HepG2 (cell line): ENCODE data around the gene ZNRF3. TPM values are rescaled to one million over a fixed set of nuclear protein-coding genes. Genes with fewer than 3 reads are reported as not detected.

Source experiments
- BRF2 ChIP-seq: sonication (generic); formaldehyde crosslinking; IDR thresholded peaks from 2 replicates; pipeline ENCODE4 v1.8.1; 2022; ENCODE audit warnings: mild to moderate bottlenecking, missing genetic modification reagents
- GABPB1 ChIP-seq: IDR thresholded peaks from 2 replicates; pipeline ENCODE4 v1.6.1; 2016; ENCODE audit warnings: mild to moderate bottlenecking, missing genetic modification reagents, moderate library complexity, missing compliant biosample characterization
- MBD4 ChIP-seq: IDR thresholded peaks from 2 replicates; pipeline ENCODE4 v1.6.1; 2012; ENCODE audit warnings: low read length, inconsistent platforms, borderline replicate concordance
- MXD4 ChIP-seq: IDR thresholded peaks from 2 replicates; pipeline ENCODE4 v1.6.1; 2016; ENCODE audit warnings: mild to moderate bottlenecking, missing biosample characterization, missing genetic modification reagents
- NFIB ChIP-seq: sonication (generic); formaldehyde crosslinking; IDR thresholded peaks from 2 replicates; pipeline ENCODE4 v1.9.0; 2021; ENCODE audit warnings: missing genetic modification reagents, mild to moderate bottlenecking, borderline replicate concordance
- NFKBIZ ChIP-seq: IDR thresholded peaks from 2 replicates; pipeline ENCODE4 v1.6.1; 2018; ENCODE audit warnings: missing genetic modification reagents, missing compliant biosample characterization
- PBX2 ChIP-seq: IDR thresholded peaks from 2 replicates; pipeline ENCODE4 v1.6.1; 2016; ENCODE audit warnings: control low read depth
- PLRG1 ChIP-seq: fragments of 450-650 bp; conservative IDR thresholded peaks from 2 replicates; pipeline ENCODE4 v1.6.1; 2016
- RFX1 ChIP-seq: fragments of 450-650 bp; IDR thresholded peaks from 2 replicates; pipeline ENCODE4 v1.6.1; 2017
- SAP130 ChIP-seq: IDR thresholded peaks from 2 replicates; pipeline ENCODE4 v1.6.1; 2016; ENCODE audit warnings: low read depth
- TSC22D2 ChIP-seq: sonication (generic); formaldehyde crosslinking; IDR thresholded peaks from 2 replicates; pipeline ENCODE4 v1.5.1; 2020; ENCODE audit warnings: missing genetic modification reagents, mild to moderate bottlenecking, borderline replicate concordance
- ZMYM4 ChIP-seq: sonication (generic); formaldehyde crosslinking; IDR thresholded peaks from 2 replicates; pipeline ENCODE4 v1.8.1; 2023; ENCODE audit warnings: mild to moderate bottlenecking, missing genetic modification reagents
- ZNF34 ChIP-seq: sonication (generic); formaldehyde crosslinking; IDR thresholded peaks from 2 replicates; pipeline ENCODE4 v1.4.0; 2020; ENCODE audit warnings: mild to moderate bottlenecking, missing genetic modification reagents, borderline replicate concordance
- ZNF383 ChIP-seq: sonication (generic); formaldehyde crosslinking; IDR thresholded peaks from 2 replicates; pipeline ENCODE4 v1.4.0; 2020; ENCODE audit warnings: missing genetic modification reagents, mild to moderate bottlenecking, borderline replicate concordance
- ZNF414 ChIP-seq: sonication (generic); formaldehyde crosslinking; IDR thresholded peaks from 2 replicates; pipeline ENCODE4 v1.5.0; 2020; ENCODE audit warnings: missing genetic modification reagents
- polyA plus RNA-seq, 8 experiments: library from polyadenylated mRNA; depleted of rRNA in 3 of 8; stranded (reverse) in 7 of 8; unstranded in 1 of 8; fragments of >200 nt; fragmentation: Illumina TruSeq in 4 of 8; extraction: Trizol in 4 of 8; gene quantifications; 2 replicates each; pipeline versions ENCODE4 v1.2.1 to v1.2.3, GENCODE V29; 2011 to 2016; ENCODE audit warnings: low read depth in 4 of 8, missing spikeins in 1 of 8, mixed read lengths in 1 of 8; ENCODE audit not compliant: insufficient read depth in 1 of 8
- total RNA-seq, 5 experiments: library from RNA; depleted of rRNA; stranded (reverse); fragments of >200 nt; fragmentation: Illumina TruSeq; extraction: Trizol; gene quantifications; 2 replicates each; pipeline ENCODE4 v1.2.3, GENCODE V29; 2016; ENCODE audit warnings: low read depth in 1 of 5
- TF ChIP-seq, protein P1 (sequence below): sonication (generic); formaldehyde crosslinking; IDR thresholded peaks from 2 replicates; pipeline ENCODE4 v1.4.0; 2020; ENCODE audit warnings: missing genetic modification reagents, mild to moderate bottlenecking, borderline replicate concordance
- TF ChIP-seq, protein P2 (sequence below): sonication (generic); formaldehyde crosslinking; IDR thresholded peaks from 2 replicates; pipeline ENCODE4 v1.5.0; 2020; ENCODE audit warnings: missing genetic modification reagents
- TF ChIP-seq, protein P3 (sequence below): sonication (generic); formaldehyde crosslinking; IDR thresholded peaks from 2 replicates; pipeline ENCODE4 v1.8.0; 2022; ENCODE audit warnings: mild to moderate bottlenecking, missing genetic modification reagents, moderate library complexity

ZNRF3 gene
- total and polyA plus RNA-seq, 2 of the 13 experiments (the other 11 are each of a cell fraction or from before 2014, with no cell fraction given), result 20.3 to 36.7 TPM

DNA sequence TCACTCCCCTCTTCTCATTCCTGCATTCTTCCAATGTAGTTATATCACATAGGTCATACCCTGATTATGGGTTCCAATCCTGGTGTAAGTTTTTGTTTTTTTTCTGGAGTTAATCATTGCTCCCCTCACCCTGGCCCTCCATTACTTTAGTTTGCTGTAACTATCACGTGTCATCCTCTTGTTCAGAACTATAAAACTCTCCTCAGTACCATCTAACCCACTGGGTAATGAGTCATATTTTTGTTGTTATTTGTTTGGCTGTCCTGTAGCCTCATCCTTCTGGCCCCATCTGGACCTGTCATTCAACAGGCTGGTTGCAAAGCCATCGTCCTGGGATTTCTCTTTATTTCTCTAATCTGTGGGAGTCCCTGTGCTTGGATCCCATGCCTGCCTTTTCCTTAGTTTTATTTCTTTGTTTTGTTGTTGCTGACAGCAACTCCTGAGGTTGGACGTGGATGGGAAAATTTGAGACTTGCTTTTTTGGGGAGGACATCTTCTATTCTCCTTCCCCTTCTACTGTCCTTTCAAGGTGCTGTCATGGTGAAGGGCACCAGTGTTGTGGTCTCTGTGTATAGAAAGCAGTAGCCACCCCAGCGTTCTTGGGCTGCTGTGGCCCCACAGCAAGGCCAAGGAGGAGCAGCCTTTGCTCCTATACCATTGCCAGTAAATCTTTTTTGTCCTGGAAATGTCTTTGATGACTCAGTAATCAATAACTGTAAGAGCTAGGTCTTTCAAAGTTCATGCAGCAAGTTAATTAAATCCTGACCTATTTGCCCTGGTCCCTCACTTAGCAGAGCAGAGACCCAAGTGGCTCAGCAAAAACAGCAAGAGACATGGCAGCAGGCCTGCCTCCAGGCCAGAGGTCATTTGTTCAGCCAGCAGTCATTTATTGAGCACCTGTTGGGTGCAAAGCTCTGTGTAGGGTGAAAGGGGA lies 95.8 kb downstream of the ZNRF3 start (continued):
- TF ChIP-seq, protein P1, sequence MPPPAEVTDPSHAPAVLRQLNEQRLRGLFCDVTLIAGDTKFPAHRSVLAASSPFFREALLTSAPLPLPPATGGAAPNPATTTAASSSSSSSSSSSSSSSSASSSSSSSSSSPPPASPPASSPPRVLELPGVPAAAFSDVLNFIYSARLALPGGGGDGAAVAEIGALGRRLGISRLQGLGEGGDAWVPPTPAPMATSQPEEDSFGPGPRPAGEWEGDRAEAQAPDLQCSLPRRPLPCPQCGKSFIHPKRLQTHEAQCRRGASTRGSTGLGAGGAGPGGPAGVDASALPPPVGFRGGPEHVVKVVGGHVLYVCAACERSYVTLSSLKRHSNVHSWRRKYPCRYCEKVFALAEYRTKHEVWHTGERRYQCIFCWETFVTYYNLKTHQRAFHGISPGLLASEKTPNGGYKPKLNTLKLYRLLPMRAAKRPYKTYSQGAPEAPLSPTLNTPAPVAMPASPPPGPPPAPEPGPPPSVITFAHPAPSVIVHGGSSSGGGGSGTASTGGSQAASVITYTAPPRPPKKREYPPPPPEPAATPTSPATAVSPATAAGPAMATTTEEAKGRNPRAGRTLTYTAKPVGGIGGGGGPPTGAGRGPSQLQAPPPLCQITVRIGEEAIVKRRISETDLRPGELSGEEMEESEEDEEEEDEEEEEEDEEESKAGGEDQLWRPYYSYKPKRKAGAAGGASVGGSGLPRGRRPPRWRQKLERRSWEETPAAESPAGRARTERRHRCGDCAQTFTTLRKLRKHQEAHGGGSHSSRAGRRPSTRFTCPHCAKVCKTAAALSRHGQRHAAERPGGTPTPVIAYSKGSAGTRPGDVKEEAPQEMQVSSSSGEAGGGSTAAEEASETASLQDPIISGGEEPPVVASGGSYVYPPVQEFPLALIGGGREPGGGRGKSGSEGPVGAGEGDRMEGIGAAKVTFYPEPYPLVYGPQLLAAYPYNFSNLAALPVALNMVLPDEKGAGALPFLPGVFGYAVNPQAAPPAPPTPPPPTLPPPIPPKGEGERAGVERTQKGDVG (CRISPR knock-in tag), result no peak
- TF ChIP-seq TSC22D2 (CRISPR knock-in tag) (0 out of 2 replicates have a peak, but pooled peaks have one; percentile 24), NFKBIZ (peak; percentile 45; the same call in 1 of the 2 replicates), MXD4 (no peak), NFIB (CRISPR knock-in tag) (no peak), GABPB1 (no peak), PLRG1 (no peak), SAP130 (peak; percentile 45), BRF2 (CRISPR knock-in tag) (no peak), ZNF414 (CRISPR knock-in tag) (no peak), ZNF34 (CRISPR knock-in tag) (no peak), ZNF383 (CRISPR knock-in tag) (no peak), RFX1 (no peak), ZMYM4 (CRISPR knock-in tag) (peak; percentile 59), MBD4 (no peak), PBX2 (CRISPR knock-in tag) (no peak)
- TF ChIP-seq, protein P2, sequence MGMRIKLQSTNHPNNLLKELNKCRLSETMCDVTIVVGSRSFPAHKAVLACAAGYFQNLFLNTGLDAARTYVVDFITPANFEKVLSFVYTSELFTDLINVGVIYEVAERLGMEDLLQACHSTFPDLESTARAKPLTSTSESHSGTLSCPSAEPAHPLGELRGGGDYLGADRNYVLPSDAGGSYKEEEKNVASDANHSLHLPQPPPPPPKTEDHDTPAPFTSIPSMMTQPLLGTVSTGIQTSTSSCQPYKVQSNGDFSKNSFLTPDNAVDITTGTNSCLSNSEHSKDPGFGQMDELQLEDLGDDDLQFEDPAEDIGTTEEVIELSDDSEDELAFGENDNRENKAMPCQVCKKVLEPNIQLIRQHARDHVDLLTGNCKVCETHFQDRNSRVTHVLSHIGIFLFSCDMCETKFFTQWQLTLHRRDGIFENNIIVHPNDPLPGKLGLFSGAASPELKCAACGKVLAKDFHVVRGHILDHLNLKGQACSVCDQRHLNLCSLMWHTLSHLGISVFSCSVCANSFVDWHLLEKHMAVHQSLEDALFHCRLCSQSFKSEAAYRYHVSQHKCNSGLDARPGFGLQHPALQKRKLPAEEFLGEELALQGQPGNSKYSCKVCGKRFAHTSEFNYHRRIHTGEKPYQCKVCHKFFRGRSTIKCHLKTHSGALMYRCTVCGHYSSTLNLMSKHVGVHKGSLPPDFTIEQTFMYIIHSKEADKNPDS (CRISPR knock-in tag), result no peak
- TF ChIP-seq, protein P3, sequence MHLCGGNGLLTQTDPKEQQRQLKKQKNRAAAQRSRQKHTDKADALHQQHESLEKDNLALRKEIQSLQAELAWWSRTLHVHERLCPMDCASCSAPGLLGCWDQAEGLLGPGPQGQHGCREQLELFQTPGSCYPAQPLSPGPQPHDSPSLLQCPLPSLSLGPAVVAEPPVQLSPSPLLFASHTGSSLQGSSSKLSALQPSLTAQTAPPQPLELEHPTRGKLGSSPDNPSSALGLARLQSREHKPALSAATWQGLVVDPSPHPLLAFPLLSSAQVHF, result no peak
